Peyer's patch (tissue), 4 donors: ENCODE results near the gene FYTTD1.

ENCODE experiments used
- CTCF ChIP-seq, 6 experiments: fragments of 450-650 bp in 4 of 6; fragments of 200-600 bp in 2 of 6; sonication (generic) in 1 of 6; IDR thresholded peaks; one replicate each; pipeline ENCODE4 v1.5.1; 2017 to 2019; ENCODE audit warnings: antibody characterized with exemption in 6 of 6, mild to moderate bottlenecking in 3 of 6, moderate library complexity in 1 of 6
- POLR2A ChIP-seq, 2 donors: fragments of 450-650 bp; IDR thresholded peaks; one replicate each; pipeline ENCODE4 v1.5.1; 2017; ENCODE audit warnings: antibody characterized with exemption in 2 of 2, mild to moderate bottlenecking in 2 of 2, moderate library complexity in 2 of 2

- no peak for TF ChIP-seq CTCF (IDR thresholded peaks at IDR 0.05)
- no peak for TF ChIP-seq POLR2A (IDR thresholded peaks at IDR 0.05)
Measured at GRCh38 chr3:197748597-197749314, 927 bp upstream of the FYTTD1 start.
